Fibroblast of skin of back (primary cell): Measurements from ENCODE around the gene NUP62. TPM values are rescaled to one million over a fixed set of nuclear protein-coding genes. Genes with fewer than 3 reads are reported as not detected.
"Not testable (repeated sequence)": the region's sequence is repeated elsewhere in the genome, so short reads cannot be mapped to it uniquely, and the experiment has no call there.

Experiments
- DNase-seq: peaks from one replicate; pipeline ENCODE4 v3.0.0-alpha.2; 2013
- polyA plus RNA-seq, 2 experiments: library from polyadenylated mRNA; unstranded; fragments of 120-200 nt; gene quantifications; one replicate each; pipeline ENCODE4 v1.2.1, GENCODE V29; 2013; ENCODE audit not compliant: insufficient read length in 2 of 2

Gene NUP62
- 64.7 TPM for polyA plus RNA-seq (2013, experiment 1 of 2; ENCODE audit: insufficient read length)
- 29.9 TPM for polyA plus RNA-seq (2013, experiment 2 of 2; ENCODE audit: insufficient read length)

- peak; percentile 85 for DNase-seq
These were observed at the start of gene NUP62, which contains the start of gene ATF5 for GRCh38 chr19:49929121-49929610. NUP62 (minus strand) TSS chr19:49929504; CDS start chr19:49909807, 19,697 bp downstream. ATF5 (plus strand) TSS chr19:49929205; CDS start chr19:49930851, 1,646 bp downstream.

GRCh38 chr19:49978324-49978723, 49.0 kb upstream of the NUP62 start:
- no peak for DNase-seq

DNA sequence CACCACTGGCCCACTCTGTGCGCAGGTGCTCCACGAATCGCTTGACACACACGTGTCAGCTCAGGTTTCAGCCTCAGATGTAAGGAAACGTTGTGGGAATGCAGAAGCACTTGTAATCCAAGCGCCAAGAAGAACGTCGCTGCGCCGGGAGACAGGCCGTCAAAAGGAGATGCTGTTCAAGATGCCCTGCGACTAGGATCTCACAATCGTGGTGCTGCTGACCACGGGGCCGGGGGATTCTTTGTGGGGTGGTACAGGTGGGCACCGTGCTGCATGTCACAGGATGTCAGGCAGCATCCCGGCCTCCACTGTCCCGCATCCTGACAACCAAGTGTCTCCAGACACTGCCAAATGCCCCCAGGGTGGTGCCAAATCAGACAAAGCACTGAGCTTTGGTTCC, 48.6 kb upstream of the NUP62 start:
- no peak for DNase-seq

- DNase-seq, result no peak
These were observed 47.8 kb upstream of the NUP62 start for GRCh38 chr19:49977076-49977475.

- no peak for DNase-seq
These were observed 47.2 kb upstream of the NUP62 start for GRCh38 chr19:49976496-49976895.

GRCh38 chr19:49975051-49975450, 45.7 kb upstream of the NUP62 start:
- DNase-seq, result no peak

DNA sequence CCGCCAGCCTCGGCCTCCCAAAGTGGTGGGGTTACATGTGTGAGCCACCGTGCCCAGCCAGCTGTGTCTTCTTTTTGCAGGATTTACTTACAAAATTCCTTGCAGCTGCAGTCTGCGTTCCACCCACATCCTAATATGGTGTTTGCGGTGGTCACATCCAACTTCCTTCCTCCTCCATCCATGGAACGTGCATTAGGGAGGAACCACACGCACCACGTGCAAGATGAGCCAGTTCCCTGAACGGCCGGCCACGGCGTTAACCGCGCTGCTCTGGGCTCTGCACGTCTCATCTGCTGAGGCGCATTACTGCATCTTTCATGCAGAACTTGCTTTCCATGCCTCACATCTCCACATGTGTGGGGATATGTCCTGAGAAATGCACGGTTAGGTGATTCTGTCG, 44.7 kb upstream of the NUP62 start:
- no peak for DNase-seq

DNA sequence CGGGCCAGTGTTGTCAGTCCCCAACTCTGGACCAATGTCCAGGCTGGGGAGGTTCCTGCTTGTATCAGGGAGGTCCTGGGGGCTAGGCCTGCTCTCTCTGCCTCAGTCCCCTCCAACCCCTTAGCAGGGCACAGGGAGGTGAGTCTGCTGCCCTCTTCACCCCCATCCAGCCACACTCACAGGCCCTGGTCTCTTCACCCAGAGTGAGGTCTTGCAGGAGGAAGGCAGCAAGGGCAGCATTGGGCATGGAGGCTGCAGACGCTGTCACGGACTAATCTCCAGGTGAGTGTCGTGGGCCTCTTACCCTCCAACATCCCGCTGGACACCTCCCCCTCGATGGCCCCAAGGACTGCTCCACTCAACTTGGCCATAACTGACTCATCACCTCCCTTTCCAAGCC, 43.5 kb upstream of the NUP62 start:
- DNase-seq, result no peak

GRCh38 chr19:49971991-49972411, 42.7 kb upstream of the NUP62 start:
- no peak for DNase-seq

DNA sequence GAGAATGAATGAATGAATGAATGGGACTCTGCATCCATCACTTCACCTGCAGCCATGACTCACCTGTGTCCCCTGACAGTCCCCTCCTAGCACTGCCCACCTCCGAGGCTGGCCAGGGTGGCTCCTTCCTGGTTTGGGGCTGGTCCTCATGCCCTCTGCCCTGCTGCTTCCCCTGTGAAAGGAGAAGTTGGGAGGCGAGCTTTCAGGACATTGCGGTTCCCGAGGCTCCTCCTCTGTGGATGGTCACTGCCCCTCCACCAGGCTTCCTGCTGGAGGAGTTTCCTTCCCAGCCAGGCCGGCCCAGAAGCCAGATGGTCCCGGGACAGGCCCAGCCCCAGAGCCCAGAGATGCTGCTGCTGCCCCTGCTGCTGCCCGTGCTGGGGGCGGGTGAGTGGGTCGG, 40.1 kb upstream of the NUP62 start:
- DNase-seq, result not testable (repeated sequence)

- DNase-seq, result no peak
These were observed 39.1 kb upstream of the NUP62 start for GRCh38 chr19:49968279-49968922.

DNA sequence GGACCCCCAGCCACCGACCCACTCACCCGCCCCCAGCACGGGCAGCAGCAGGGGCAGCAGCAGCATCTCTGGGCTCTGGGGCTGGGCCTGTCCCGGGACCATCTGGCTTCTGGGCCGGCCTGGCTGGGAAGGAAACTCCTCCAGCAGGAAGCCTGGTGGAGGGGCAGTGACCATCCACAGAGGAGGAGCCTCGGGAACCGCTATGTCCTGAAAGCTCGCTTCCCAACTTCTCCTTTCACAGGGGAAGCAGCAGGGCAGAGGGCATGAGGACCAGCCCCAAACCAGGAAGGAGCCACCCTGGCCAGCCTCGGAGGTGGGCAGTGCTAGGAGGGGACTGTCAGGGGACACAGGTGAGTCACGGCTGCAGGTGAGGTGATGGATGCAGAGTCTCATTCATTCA, 31.7 kb upstream of the NUP62 start, which contains the start of gene SIGLEC11:
SIGLEC11 (minus strand) TSS at position 193 of the 400 bp plus-strand sequence; CDS start at position 102, 91 bp downstream.
- DNase-seq, result not testable (repeated sequence)

- not testable (repeated sequence) for DNase-seq
These were observed 30.6 kb upstream of the NUP62 start for GRCh38 chr19:49959892-49960291.

DNA sequence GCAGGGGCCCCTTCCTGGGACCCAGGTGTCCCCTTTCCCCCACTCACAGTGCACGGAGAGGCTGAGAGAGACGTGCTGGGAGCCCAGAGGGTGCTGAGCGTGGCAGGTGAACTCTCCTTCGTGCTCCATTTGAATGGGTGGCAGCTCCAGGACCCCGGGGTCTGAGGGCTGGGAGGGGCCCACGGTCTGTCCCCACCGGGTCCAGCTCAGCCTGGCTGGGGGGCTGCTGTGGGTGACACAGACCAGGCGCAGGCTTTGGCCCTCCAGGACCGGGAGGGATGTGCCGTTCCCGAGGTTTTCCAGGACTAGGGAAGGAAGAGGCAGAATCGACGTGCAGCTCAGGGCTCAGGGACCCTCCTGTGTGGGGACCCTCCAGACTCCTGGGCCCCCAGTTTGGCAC, 29.3 kb upstream of the NUP62 start:
- DNase-seq, result not testable (repeated sequence)

DNA sequence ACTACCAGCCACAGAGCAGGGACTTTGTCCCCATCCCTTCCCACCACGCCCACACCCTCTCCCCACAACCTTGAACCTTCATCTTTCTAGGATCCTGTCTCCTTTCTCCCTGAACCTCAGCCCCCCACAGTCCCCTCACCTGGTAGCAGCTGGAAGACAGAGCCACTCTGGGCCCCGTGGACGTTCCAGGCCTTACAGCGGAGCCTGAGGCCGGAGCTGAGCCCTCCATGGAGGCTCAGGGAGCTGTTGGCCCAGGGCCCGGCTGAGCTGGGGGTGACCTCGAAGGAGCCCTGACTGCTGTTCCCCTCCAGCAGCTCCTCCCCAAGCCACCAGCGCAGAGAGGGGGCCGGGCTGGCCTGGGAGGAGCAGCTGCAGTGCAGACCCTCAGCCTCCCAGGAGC, 28.8 kb upstream of the NUP62 start:
- DNase-seq, result not testable (repeated sequence)

- no peak for DNase-seq
These were observed 28.1 kb upstream of the NUP62 start for GRCh38 chr19:49957262-49957915.

DNA sequence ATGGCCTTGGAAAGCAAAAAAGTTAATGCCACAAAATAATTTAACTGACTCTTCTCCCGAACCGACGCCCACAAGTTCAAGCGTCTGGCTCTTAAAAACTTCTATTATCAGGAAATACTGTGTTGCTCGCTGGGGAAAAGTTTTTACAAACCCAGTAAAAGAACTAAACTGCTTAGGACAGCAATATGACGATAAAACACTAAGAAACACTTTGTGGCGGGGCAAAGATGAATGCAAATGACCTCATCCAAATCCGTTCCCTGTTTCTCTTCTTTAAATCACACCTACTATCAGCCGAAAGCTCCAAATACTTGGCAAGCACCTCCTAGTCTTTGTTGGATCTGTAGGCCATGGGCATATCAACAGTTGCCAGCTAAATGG, 26.8 kb upstream of the NUP62 start:
- DNase-seq, result no peak

- no peak for DNase-seq
These were observed 25.6 kb upstream of the NUP62 start for GRCh38 chr19:49954933-49955332.

DNA sequence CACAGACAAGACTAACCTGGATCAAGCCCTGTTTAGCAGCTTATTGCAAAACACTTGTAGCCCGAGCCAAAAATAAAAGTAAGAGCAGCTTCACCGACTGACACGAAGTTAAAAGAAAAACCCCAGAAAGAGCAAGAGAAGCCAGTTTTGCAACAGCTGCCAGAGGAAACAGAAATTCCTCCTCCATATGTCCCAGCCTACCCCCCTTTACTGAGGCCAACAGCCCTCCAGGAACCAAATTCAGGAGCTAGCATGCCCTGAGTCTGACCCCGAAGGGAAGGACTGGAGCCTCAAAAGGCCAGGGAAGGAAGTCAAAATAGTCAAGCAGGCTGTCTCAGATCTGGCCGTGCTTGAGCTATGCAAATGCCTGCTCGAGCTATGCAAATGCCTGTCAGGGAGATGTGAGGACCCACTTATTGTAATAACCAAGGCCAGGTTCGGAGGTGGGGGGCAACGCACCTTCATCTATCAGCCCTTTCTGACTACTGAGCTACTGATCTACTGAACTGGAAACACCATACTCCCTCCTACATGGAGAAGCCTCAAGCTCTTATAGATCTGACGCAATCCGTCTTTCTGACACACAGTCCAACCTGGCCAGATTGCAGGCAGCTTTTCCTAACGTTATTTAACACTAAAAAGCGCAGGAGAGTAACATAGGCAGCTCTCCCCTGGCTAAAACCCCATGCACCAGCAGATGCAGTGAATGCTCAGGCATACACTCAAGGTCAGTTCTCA, 25.0 kb upstream of the NUP62 start:
- DNase-seq, result no peak

DNA sequence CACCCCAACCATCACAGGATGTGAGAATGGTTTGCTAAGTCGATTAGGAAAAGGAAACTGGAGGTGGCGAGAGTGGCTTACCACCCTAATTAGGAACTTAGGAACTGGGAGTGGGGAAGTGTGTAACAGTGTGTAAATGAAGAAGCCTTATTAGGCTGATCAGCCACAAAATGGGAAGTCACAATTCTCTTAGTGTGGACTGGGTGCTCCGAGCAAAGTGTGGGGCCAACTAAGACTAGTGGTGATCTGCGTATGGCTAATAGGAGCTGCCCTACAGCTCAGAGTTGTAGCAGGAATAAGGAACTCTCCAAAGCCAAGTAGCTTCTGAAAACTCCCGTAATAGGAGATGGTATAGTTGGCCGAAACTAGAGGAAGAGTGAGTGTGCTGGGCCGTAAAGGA, 24.1 kb upstream of the NUP62 start:
- DNase-seq, result no peak

DNA sequence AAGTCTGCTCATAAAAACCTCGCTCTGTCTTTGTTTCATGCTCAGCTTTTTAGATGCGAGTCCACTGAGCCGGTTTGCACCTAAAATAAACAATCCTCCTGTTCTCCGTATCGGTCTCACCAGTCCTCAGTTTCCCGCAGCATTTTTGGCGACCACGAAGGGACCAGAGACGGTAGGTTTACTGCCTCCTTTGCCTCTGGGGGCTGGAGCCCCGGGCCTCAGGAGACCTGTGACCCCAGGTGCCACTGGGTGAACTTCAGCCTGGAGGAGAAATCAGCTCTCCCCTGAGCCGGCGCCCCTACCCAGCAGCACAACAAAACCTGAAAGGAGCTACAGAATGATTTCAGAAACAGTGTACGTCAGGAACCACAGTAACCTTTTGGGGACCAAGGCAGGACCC, 23.6 kb upstream of the NUP62 start:
- DNase-seq, result no peak

- peak; percentile 7 for DNase-seq
These were observed 23.2 kb upstream of the NUP62 start for GRCh38 chr19:49952479-49952836.

GRCh38 chr19:49951806-49952478, 22.6 kb upstream of the NUP62 start:
- DNase-seq, result no peak
